Cardiac muscle cell (in vitro differentiated cells and primary cell): ENCODE data around the gene GPI. TPM values are rescaled to one million over a fixed set of nuclear protein-coding genes. Genes with fewer than 3 reads are reported as not detected.

Experiments
- DNase-seq, 2 donors: peaks; one replicate each; pipeline versions ENCODE4 v3.0.0 to v3.0.0-alpha.2; 2010 to 2017; ENCODE audit warnings: low read depth in 1 of 2, low spot score in 1 of 2
- H3K27ac ChIP-seq: fragments of 200-600 bp; sonication (generic); 2 replicates; pipeline ENCODE4 v1.5.1; 2016
- H3K27me3 ChIP-seq: fragments of 200-600 bp; sonication (generic); 2 replicates; pipeline ENCODE4 v1.6.0; 2016; ENCODE audit warnings: control low read depth
- H3K36me3 ChIP-seq: fragments of 200-600 bp; sonication (generic); 2 replicates; pipeline ENCODE4 v1.5.1; 2016; ENCODE audit warnings: control low read depth
- H3K4me1 ChIP-seq: fragments of 200-600 bp; sonication (generic); 2 replicates; pipeline ENCODE4 v1.8.1; 2017; ENCODE audit warnings: low read depth, mild to moderate bottlenecking, mixed run types
- H3K4me3 ChIP-seq: fragments of 200-600 bp; sonication (generic); 2 replicates; pipeline ENCODE4 v1.5.1; 2016; ENCODE audit warnings: mild to moderate bottlenecking
- H3K9me3 ChIP-seq: fragments of 200-600 bp; sonication (generic); 2 replicates; pipeline ENCODE4 v1.5.1; 2017; ENCODE audit warnings: low read depth, mild to moderate bottlenecking, control low read depth
- polyA plus RNA-seq: library from polyadenylated mRNA; unstranded; fragments of >200 nt; fragmentation: Nextera tagmentation; extraction: Ambion mirVana; gene quantifications from 2 replicates; pipeline ENCODE4 v1.2.1, GENCODE V29; 2016
- total RNA-seq: library from RNA; depleted of rRNA; stranded (reverse); fragments of >200 nt; gene quantifications from 2 replicates; pipeline ENCODE4 v1.2.3, GENCODE V29; 2016
- TF ChIP-seq, protein P1 (sequence below): IDR thresholded peaks from 2 replicates; pipeline ENCODE4 v1.5.1; 2012; ENCODE audit warnings: low read depth, mild to moderate bottlenecking, low read length

GPI gene
- total and polyA plus RNA-seq, 2 experiments from 2014 or later = 618 to 862 TPM

DNA sequence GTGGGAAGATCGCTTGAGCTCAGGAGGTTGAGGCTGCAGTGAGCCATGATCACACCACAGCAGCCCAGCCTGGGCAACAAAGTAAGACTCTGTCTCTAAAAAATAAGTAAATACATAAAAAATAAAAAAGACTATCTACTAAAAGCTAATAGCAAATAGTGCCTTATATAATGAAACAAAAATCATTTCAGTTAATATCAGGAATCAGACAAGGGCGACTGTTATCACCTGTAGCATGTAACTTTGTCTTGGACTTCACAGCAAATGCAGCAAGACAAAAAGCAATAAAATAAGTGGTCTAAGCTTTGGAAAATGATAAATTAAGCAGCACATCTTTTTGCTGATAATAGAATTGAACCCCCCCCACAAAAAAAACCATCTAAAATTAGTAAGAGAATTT is 21.2 kb upstream of the GPI start:
- Histone ChIP-seq H3K36me3 (peaks cover 27% of the 10 kb centered on the region), H3K9me3 (no peaks in the 10 kb centered on the region), H3K4me1 (no peaks in the 10 kb centered on the region), H3K4me3 (no peak overlapping the region), H3K27me3 (no peaks in the 10 kb centered on the region), H3K27ac (no peak overlapping the region)
- TF ChIP-seq, protein P1, sequence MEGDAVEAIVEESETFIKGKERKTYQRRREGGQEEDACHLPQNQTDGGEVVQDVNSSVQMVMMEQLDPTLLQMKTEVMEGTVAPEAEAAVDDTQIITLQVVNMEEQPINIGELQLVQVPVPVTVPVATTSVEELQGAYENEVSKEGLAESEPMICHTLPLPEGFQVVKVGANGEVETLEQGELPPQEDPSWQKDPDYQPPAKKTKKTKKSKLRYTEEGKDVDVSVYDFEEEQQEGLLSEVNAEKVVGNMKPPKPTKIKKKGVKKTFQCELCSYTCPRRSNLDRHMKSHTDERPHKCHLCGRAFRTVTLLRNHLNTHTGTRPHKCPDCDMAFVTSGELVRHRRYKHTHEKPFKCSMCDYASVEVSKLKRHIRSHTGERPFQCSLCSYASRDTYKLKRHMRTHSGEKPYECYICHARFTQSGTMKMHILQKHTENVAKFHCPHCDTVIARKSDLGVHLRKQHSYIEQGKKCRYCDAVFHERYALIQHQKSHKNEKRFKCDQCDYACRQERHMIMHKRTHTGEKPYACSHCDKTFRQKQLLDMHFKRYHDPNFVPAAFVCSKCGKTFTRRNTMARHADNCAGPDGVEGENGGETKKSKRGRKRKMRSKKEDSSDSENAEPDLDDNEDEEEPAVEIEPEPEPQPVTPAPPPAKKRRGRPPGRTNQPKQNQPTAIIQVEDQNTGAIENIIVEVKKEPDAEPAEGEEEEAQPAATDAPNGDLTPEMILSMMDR = no peak
- no peak for DNase-seq

DNA sequence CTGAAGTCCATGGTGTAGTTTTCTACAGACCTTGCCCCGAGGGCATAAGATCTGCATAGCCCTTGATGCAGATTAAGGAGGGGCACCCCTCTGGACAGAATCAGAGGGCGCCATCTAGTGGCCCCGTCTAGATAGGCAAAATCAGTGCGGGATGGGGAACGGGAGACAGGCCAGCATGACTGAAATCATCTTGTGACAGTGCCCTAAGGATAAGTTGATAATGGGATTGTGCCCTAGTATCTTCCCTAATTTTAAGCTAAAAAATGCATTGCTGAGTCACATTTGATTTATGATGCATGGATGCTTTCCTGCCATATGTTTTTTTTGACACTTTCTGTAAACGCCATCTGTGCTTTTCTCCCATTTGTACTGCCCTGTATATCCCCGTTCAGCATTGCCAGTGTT is 19.0 kb upstream of the GPI start:
- TF ChIP-seq, protein P1 = peak; percentile 91
- DNase-seq = peak; percentile 68 to 74
- Histone ChIP-seq H3K27me3 (no peaks in the 10 kb centered on the region), H3K27ac (no peak overlapping the region), H3K4me3 (no peak overlapping the region), H3K4me1 (no peaks in the 10 kb centered on the region), H3K9me3 (no peaks in the 10 kb centered on the region), H3K36me3 (peaks cover 21% of the 10 kb centered on the region)

DNA sequence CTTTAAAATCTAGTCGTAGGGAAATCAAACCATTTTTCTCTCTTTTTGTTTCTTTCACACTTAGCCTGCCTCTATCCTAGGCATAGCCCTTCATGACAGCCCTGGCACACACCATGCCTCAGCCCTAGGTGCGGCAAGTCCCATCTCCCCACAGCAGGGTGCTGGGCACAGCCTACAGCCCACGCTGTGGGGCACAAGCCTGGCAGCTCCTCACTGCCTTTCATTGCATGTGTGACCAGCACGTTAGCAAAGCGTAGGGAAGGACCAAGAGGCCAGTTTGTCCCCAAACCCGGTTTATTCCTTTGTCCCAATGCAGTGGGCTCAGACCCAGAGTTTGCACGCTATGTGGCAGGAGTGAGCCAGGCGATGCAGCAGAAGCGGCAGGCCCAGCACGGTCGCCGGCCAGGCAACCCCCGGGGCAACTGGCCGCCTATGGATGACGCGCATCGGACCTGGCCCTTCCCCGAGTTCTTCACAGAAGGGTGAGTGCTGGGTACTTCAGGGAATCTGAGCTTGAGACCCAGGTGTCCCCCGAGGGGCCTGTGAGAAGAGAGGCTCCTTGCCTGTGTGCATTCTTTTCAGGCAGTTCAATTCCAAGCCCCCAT is 17.3 kb upstream of the GPI start:
- Histone ChIP-seq H3K27ac (no peak overlapping the region), H3K9me3 (no peaks in the 10 kb centered on the region), H3K27me3 (no peaks in the 10 kb centered on the region), H3K36me3 (peaks cover 17% of the 10 kb centered on the region), H3K4me3 (no peak overlapping the region), H3K4me1 (no peaks in the 10 kb centered on the region)
- TF ChIP-seq, protein P1 = no peak
- no peak for DNase-seq

DNA sequence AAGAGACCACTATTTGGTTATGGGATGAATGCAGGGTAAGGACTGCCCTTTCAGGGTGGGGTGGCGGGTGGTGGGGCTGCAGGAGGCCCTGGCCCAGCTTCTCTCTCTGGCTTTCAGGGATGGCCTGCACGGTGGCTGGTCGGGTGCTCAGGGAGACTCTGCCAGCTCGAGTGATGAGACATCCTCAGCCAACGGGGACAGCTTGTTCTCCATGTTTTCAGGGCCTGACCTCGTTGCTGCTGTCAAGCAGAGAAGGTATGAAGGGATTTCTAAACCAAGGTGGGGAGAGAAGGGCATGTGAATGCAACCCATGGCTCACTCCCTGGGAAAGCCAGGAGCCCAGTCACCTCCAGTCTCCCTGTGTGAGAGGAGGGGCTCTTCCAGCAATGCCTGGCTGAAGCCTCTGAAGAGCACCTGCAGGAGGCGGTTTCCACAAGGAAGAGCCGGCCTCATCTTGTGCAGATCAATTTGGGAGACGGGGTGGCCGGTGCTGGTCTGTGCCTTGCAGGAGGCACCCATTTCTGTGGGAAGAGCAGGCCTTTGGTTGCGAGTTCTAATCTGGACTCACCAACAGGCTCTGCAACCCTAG is 16.0 kb upstream of the GPI start:
- DNase-seq = no peak
- H3K27ac ChIP-seq = no peak overlapping the region
- TF ChIP-seq, protein P1 = no peak
- no peaks in the 10 kb centered on the region for H3K9me3 ChIP-seq
- no peak overlapping the region for H3K4me3 ChIP-seq
- no peaks in the 10 kb centered on the region for H3K4me1 ChIP-seq
- no peaks in the 10 kb centered on the region for H3K27me3 ChIP-seq
- H3K36me3 ChIP-seq = peaks cover 23% of the 10 kb centered on the region

DNA sequence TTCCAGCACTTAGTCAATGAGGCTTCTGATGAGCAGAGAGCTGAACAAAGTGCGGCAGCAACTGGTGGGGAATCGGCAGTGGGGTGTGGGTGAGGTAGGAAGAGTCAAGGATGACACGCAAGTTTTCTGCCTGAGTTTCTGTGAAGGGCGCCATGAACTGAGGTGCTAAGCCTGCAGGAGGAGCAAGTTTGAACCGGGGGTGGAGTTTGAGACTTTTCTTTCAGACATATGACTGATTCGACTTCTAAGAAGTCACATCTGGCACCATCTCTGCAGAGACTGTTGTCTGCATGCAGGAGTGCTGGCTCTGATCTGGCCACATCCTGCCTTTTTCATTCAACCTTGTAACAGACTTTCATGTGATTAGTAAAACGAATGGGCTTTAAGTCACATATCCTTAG is 14.8 kb upstream of the GPI start:
- no peaks in the 10 kb centered on the region for H3K27me3 ChIP-seq
- TF ChIP-seq, protein P1 = no peak
- no peaks in the 10 kb centered on the region for H3K9me3 ChIP-seq
- no peak overlapping the region for H3K4me3 ChIP-seq
- no peak for DNase-seq
- peaks cover 23% of the 10 kb centered on the region for H3K36me3 ChIP-seq
- H3K4me1 ChIP-seq = no peaks in the 10 kb centered on the region
- H3K27ac ChIP-seq = no peak overlapping the region
